ENCODE data around the gene GPR6. TPM values are rescaled to one million over a fixed set of nuclear protein-coding genes. Genes with fewer than 3 reads are reported as not detected.

The GPR6 gene
- total and polyA plus RNA-seq, 9 donors, result not detected

Other genes with a start within 250 kb of the GPR6 start
- 3.6 TPM for gene WASF1, start 201.4 kb downstream of the GPR6 start, total RNA-seq
- 10 to 100 TPM in 4 of 8 donors, 1 to 10 TPM in 4; 6.4 to 15.5 (median 10.1) TPM for gene WASF1, start 201.4 kb downstream of the GPR6 start, polyA plus RNA-seq (ENCODE audit: insufficient read depth in 1 of 8, insufficient read length in 8 of 8, low replicate concordance in 1 of 8)
- gene CDC40, start 202.1 kb downstream of the GPR6 start, total RNA-seq, result 18.2 TPM
- gene CDC40, start 202.1 kb downstream of the GPR6 start, polyA plus RNA-seq (ENCODE audit: insufficient read depth in 1 of 8, insufficient read length in 8 of 8, low replicate concordance in 1 of 8), result 10 to 100 TPM; 11.7 to 16.1 (median 13.4) TPM